RWPE2 (cell line): ENCODE results near the gene INAVA.
A peak's percentile ranks its signal among the peaks of the same experiment; 100 is the strongest.

Experiments
- ATAC-seq: fragments of 200-7000 bp; cut with Tn5 transposase; 3 replicates; pipeline ENCODE4 v1.9.1; 2021; ENCODE audit warnings: low read depth
- DNase-seq: peaks from one replicate; pipeline ENCODE4 v3.0.0-alpha.2; 2020; ENCODE audit warnings: low spot score
- H3K27ac ChIP-seq: fragments of 450-650 bp; 2 replicates; pipeline ENCODE4 v1.5.1; 2017; ENCODE audit warnings: mild to moderate bottlenecking; ENCODE audit not compliant: poor library complexity, severe bottlenecking
- H3K27me3 ChIP-seq: fragments of 250-450 bp; sonication (Bioruptor Pico); 2 replicates; pipeline ENCODE4 v1.5.1; 2021; ENCODE audit warnings: mild to moderate bottlenecking, moderate library complexity; ENCODE audit not compliant: insufficient read depth, poor library complexity, severe bottlenecking
- H3K36me3 ChIP-seq: fragments of 250-450 bp; sonication (Bioruptor Pico); 2 replicates; pipeline ENCODE4 v1.5.1; 2020; ENCODE audit warnings: low read depth, mild to moderate bottlenecking, moderate library complexity
- H3K4me1 ChIP-seq: fragments of 250-450 bp; sonication (Bioruptor Pico); 2 replicates; pipeline ENCODE4 v1.5.1; 2021; ENCODE audit warnings: mild to moderate bottlenecking, moderate library complexity; ENCODE audit not compliant: insufficient read depth, poor library complexity, severe bottlenecking
- H3K4me3 ChIP-seq: fragments of 250-450 bp; sonication (Bioruptor Pico); 2 replicates; pipeline ENCODE4 v1.5.1; 2021; ENCODE audit warnings: mild to moderate bottlenecking, moderate library complexity; ENCODE audit not compliant: severe bottlenecking
- H3K9me3 ChIP-seq: fragments of 250-450 bp; sonication (Bioruptor Pico); 2 replicates; pipeline ENCODE4 v1.5.1; 2021; ENCODE audit warnings: mild to moderate bottlenecking, moderate library complexity; ENCODE audit not compliant: severe bottlenecking
- TF ChIP-seq, protein P1 (sequence below): fragments of 450-650 bp; IDR thresholded peaks from one replicate; pipeline ENCODE4 v1.5.1; 2017; ENCODE audit warnings: mild to moderate bottlenecking, moderate library complexity; ENCODE audit not compliant: poor library complexity, severe bottlenecking

INAVA gene

GRCh38 chr1:200888349-200888838 is 6.3 kb upstream of the INAVA start:
- no peaks in the 10 kb centered on the region for H3K36me3 ChIP-seq
- no peak overlapping the region for H3K27ac ChIP-seq
- peak; percentile 53 for ATAC-seq
- TF ChIP-seq, protein P1, sequence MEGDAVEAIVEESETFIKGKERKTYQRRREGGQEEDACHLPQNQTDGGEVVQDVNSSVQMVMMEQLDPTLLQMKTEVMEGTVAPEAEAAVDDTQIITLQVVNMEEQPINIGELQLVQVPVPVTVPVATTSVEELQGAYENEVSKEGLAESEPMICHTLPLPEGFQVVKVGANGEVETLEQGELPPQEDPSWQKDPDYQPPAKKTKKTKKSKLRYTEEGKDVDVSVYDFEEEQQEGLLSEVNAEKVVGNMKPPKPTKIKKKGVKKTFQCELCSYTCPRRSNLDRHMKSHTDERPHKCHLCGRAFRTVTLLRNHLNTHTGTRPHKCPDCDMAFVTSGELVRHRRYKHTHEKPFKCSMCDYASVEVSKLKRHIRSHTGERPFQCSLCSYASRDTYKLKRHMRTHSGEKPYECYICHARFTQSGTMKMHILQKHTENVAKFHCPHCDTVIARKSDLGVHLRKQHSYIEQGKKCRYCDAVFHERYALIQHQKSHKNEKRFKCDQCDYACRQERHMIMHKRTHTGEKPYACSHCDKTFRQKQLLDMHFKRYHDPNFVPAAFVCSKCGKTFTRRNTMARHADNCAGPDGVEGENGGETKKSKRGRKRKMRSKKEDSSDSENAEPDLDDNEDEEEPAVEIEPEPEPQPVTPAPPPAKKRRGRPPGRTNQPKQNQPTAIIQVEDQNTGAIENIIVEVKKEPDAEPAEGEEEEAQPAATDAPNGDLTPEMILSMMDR, result no peak
- H3K27me3 ChIP-seq, result no peaks in the 10 kb centered on the region
- DNase-seq, result no peak
- H3K9me3 ChIP-seq, result no peaks in the 10 kb centered on the region
- no peak overlapping the region for H3K4me3 ChIP-seq
- H3K4me1 ChIP-seq, result peaks cover 16% of the 10 kb centered on the region

GRCh38 chr1:200889571-200889970 is 5.1 kb upstream of the INAVA start:
- Histone ChIP-seq H3K36me3 (no peaks in the 10 kb centered on the region), H3K9me3 (no peaks in the 10 kb centered on the region), H3K4me3 (no peak overlapping the region), H3K27me3 (no peaks in the 10 kb centered on the region), H3K27ac (no peak overlapping the region), H3K4me1 (peaks cover 27% of the 10 kb centered on the region)
- no peak for DNase-seq
- TF ChIP-seq, protein P1, result no peak
- no peak for ATAC-seq

DNA sequence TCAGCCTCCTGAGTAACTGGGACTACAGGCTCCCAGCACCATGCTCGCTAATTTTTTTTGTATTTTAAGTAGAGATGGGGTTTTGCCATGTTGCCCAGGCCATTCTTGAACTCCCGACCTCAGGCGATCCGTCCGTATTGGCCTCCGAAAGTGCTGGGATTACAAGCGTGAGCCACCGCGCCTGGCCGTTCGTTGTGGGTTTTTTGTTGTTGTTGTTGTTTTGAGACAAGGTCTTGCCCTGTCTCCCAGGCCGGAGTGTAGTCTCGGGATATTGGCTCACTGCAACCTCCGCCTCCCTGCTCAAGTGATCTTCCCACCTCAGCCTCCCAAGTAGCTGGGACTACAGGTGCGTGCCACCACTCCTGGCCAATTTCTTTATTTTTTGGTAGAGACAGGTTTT is 4.7 kb upstream of the INAVA start:
- TF ChIP-seq, protein P1, result no peak
- no peak overlapping the region for H3K27ac ChIP-seq
- no peaks in the 10 kb centered on the region for H3K9me3 ChIP-seq
- ATAC-seq (no peak), DNase-seq (no peak)
- no peak overlapping the region for H3K4me3 ChIP-seq
- peaks cover 28% of the 10 kb centered on the region for H3K4me1 ChIP-seq
- no peaks in the 10 kb centered on the region for H3K36me3 ChIP-seq
- no peaks in the 10 kb centered on the region for H3K27me3 ChIP-seq

GRCh38 chr1:200890818-200891773 is 3.6 kb upstream of the INAVA start:
- H3K4me1 ChIP-seq, result peaks cover 28% of the 10 kb centered on the region
- DNase-seq, result no peak

More at GRCh38 chr1:200890818-200891773, 3.6 kb upstream of the INAVA start:
- Histone ChIP-seq H3K36me3 (no peaks in the 10 kb centered on the region), H3K9me3 (no peaks in the 10 kb centered on the region), H3K27ac (peak overlapping the region; percentile 92), H3K4me3 (peak overlapping the region; percentile 51), H3K27me3 (no peaks in the 10 kb centered on the region)
- TF ChIP-seq, protein P1, result peak; percentile 59
- ATAC-seq, result peak; percentile 26
